Measurements from ENCODE around the gene TMEM131. TPM values are rescaled to one million over a fixed set of nuclear protein-coding genes. Genes with fewer than 3 reads are reported as not detected.

The TMEM131 gene
- total RNA-seq, 1 donor from 2014 or later, result 35.3 TPM

DNA sequence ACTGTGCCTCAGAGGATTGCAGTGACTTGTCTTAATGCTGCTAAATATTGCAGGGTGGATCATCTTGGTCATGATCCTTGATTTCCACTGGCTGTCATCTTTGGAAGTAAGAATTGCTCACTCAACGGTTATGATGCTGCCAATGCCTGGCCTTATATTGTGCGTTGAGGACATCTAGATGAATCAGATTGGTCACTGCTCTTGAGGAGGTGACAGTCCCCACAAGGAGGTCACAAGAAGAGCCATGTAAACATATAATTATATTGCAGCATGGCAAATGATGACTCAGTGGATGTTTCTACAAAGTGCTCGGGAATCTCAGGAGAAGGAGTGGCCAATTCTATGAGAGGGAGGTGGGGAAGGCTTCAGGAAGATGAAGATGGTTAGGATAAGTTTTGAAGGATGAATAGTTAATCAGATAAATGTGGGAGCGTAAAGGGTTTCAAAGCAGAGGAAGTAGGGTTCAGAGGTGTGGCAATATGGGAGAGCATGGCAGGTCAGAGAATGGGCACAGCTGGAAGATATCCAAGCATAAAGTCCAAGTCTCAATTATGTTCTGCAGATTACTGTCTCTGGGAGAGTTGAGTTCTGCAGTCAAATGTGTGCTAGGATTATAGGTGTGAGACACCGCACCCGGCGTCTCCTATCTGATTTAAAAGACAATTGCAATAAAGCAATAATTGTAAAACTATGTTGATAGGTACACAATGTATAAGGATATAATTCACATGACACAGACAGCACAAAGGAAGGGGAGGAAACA, 21.3 kb upstream of the TMEM131 start:
- H3K9ac ChIP-seq (ENCODE audit: low read length), result no peak overlapping the region
- no peaks in the 10 kb centered on the region for H3K27me3 ChIP-seq (ENCODE audit: insufficient read depth, low read length)
- Mint-ChIP-seq H3K36me3 (ENCODE audit: low read depth, unreplicated experiment) (peaks cover 1% of the 10 kb centered on the region), H3K27me3 (ENCODE audit: low read depth, unreplicated experiment) (peaks cover 52% of the 10 kb centered on the region), H3K4me1 (ENCODE audit: low read depth, unreplicated experiment) (peaks cover 6% of the 10 kb centered on the region), H3K4me3 (ENCODE audit: unreplicated experiment) (no peak overlapping the region), H3K27ac (ENCODE audit: unreplicated experiment) (no peak overlapping the region), H3K9me3 (ENCODE audit: unreplicated experiment) (peaks cover 12% of the 10 kb centered on the region)
- H2AFZ ChIP-seq (ENCODE audit: low read depth, low read length), result no peak overlapping the region
- no peaks in the 10 kb centered on the region for H3K36me3 ChIP-seq (ENCODE audit: insufficient read depth, low read length)
- H3K4me3 ChIP-seq (ENCODE audit: insufficient read depth, low read depth, low read length), result no peak overlapping the region
- TF ChIP-seq, protein P1, sequence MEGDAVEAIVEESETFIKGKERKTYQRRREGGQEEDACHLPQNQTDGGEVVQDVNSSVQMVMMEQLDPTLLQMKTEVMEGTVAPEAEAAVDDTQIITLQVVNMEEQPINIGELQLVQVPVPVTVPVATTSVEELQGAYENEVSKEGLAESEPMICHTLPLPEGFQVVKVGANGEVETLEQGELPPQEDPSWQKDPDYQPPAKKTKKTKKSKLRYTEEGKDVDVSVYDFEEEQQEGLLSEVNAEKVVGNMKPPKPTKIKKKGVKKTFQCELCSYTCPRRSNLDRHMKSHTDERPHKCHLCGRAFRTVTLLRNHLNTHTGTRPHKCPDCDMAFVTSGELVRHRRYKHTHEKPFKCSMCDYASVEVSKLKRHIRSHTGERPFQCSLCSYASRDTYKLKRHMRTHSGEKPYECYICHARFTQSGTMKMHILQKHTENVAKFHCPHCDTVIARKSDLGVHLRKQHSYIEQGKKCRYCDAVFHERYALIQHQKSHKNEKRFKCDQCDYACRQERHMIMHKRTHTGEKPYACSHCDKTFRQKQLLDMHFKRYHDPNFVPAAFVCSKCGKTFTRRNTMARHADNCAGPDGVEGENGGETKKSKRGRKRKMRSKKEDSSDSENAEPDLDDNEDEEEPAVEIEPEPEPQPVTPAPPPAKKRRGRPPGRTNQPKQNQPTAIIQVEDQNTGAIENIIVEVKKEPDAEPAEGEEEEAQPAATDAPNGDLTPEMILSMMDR (IDR thresholded peaks at IDR 0.05; ENCODE audit: insufficient read depth, low read depth, low read length), result no peak
- no peak for TF ChIP-seq EZH2 (IDR thresholded peaks at IDR 0.05; ENCODE audit: insufficient read depth, low read length)
- no peaks in the 10 kb centered on the region for H4K20me1 ChIP-seq (ENCODE audit: insufficient read depth, low read length)
- no peak overlapping the region for H3K4me2 ChIP-seq (ENCODE audit: low read length)
- FAIRE-seq, result no peak
- no peak for DNase-seq (ENCODE audit: low read depth)
- H3K27ac ChIP-seq (ENCODE audit: low read depth, low read length), result no peak overlapping the region
- H3K4me1 ChIP-seq (ENCODE audit: insufficient read depth, low read length), result peaks cover 3% of the 10 kb centered on the region
- H3K9me3 ChIP-seq (ENCODE audit: insufficient read depth, low read depth, low read length), result no peaks in the 10 kb centered on the region
- H3K79me2 ChIP-seq (ENCODE audit: insufficient read depth, low read length), result no peaks in the 10 kb centered on the region

DNA sequence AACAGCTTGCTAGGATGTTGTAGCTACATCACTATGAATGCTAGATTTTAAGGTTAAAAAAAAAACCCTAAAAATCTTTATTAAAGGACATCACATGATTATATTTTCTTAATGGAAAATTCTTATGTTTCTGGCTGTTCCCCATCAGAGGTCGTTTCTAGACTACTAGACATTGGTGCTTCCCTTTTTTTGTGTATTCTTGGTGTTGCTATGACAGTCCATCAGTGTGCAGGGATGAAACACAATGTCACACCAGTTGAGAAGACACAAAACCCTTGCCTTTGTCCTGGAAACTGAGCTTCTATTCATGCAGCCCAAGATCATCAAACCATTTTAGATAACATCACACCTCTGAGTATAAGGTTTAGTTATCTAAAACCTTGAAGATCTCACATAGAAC, 19.9 kb upstream of the TMEM131 start:
- Mint-ChIP-seq H3K27ac (ENCODE audit: unreplicated experiment) (no peak overlapping the region), H3K27me3 (ENCODE audit: low read depth, unreplicated experiment) (peaks cover 52% of the 10 kb centered on the region), H3K4me1 (ENCODE audit: low read depth, unreplicated experiment) (peaks cover 6% of the 10 kb centered on the region), H3K9me3 (ENCODE audit: unreplicated experiment) (peaks cover 8% of the 10 kb centered on the region), H3K36me3 (ENCODE audit: low read depth, unreplicated experiment) (peaks cover 1% of the 10 kb centered on the region), H3K4me3 (ENCODE audit: unreplicated experiment) (no peak overlapping the region)
- Histone ChIP-seq H3K4me1 (ENCODE audit: insufficient read depth, low read length) (peaks cover 3% of the 10 kb centered on the region), H3K79me2 (ENCODE audit: insufficient read depth, low read length) (no peaks in the 10 kb centered on the region), H3K9ac (ENCODE audit: low read length) (no peak overlapping the region), H3K9me3 (ENCODE audit: insufficient read depth, low read depth, low read length) (no peaks in the 10 kb centered on the region), H3K27ac (ENCODE audit: low read depth, low read length) (no peak overlapping the region), H3K4me2 (ENCODE audit: low read length) (no peak overlapping the region), H3K36me3 (ENCODE audit: insufficient read depth, low read length) (no peaks in the 10 kb centered on the region), H3K27me3 (ENCODE audit: insufficient read depth, low read length) (no peaks in the 10 kb centered on the region), H2AFZ (ENCODE audit: low read depth, low read length) (no peak overlapping the region), H4K20me1 (ENCODE audit: insufficient read depth, low read length) (no peaks in the 10 kb centered on the region), H3K4me3 (ENCODE audit: insufficient read depth, low read depth, low read length) (no peak overlapping the region)
- DNase-seq (ENCODE audit: low read depth) (no peak), FAIRE-seq (no peak)
- TF ChIP-seq, protein P1 (IDR thresholded peaks at IDR 0.05; ENCODE audit: insufficient read depth, low read depth, low read length), result no peak
- TF ChIP-seq EZH2 (IDR thresholded peaks at IDR 0.05; ENCODE audit: insufficient read depth, low read length), result no peak

DNA sequence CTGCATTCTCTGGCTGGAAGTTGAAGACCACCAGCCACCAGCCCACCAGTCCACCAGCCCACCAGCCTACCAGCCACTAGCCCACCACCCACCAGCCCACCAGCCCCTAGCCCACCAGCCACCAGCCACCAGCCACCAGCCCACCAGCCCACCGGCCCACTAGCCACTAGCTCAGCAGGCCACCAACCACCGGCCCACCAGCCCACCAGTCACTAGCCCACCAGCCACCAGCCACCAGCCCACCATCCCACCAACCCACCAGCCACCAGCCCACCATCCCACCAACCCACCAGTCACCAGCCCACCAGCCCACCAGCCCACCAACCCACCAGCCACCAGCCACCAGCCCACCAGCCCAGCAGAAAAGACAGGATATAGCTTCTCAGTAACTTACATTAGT, 18.6 kb upstream of the TMEM131 start:
- no peak for TF ChIP-seq EZH2 (IDR thresholded peaks at IDR 0.05; ENCODE audit: insufficient read depth, low read length)
- TF ChIP-seq, protein P1 (IDR thresholded peaks at IDR 0.05; ENCODE audit: insufficient read depth, low read depth, low read length), result no peak
- no peaks in the 10 kb centered on the region for H3K27me3 ChIP-seq (ENCODE audit: insufficient read depth, low read length)
- Mint-ChIP-seq H3K27me3 (ENCODE audit: low read depth, unreplicated experiment) (peaks cover 56% of the 10 kb centered on the region), H3K4me3 (ENCODE audit: unreplicated experiment) (no peak overlapping the region), H3K27ac (ENCODE audit: unreplicated experiment) (no peak overlapping the region), H3K4me1 (ENCODE audit: low read depth, unreplicated experiment) (peaks cover 6% of the 10 kb centered on the region), H3K9me3 (ENCODE audit: unreplicated experiment) (peaks cover 5% of the 10 kb centered on the region), H3K36me3 (ENCODE audit: low read depth, unreplicated experiment) (peaks cover 1% of the 10 kb centered on the region)
- peaks cover 3% of the 10 kb centered on the region for H3K4me1 ChIP-seq (ENCODE audit: insufficient read depth, low read length)
- H4K20me1 ChIP-seq (ENCODE audit: insufficient read depth, low read length), result no peaks in the 10 kb centered on the region
- DNase-seq (ENCODE audit: low read depth), result no peak
- no peaks in the 10 kb centered on the region for H3K79me2 ChIP-seq (ENCODE audit: insufficient read depth, low read length)
- no peak overlapping the region for H3K4me3 ChIP-seq (ENCODE audit: insufficient read depth, low read depth, low read length)
- FAIRE-seq, result no peak
- H3K36me3 ChIP-seq (ENCODE audit: insufficient read depth, low read length), result no peaks in the 10 kb centered on the region
- H3K27ac ChIP-seq (ENCODE audit: low read depth, low read length), result no peak overlapping the region
- no peak overlapping the region for H3K4me2 ChIP-seq (ENCODE audit: low read length)
- no peaks in the 10 kb centered on the region for H3K9me3 ChIP-seq (ENCODE audit: insufficient read depth, low read depth, low read length)
- H2AFZ ChIP-seq (ENCODE audit: low read depth, low read length), result no peak overlapping the region
- no peak overlapping the region for H3K9ac ChIP-seq (ENCODE audit: low read length)

All from astrocyte (in vitro differentiated cells and primary cell).